CD4-positive, alpha-beta T cell treated with Interleukin-15 for 4 hours (primary cell): Measurements from ENCODE around the gene CRELD2.

Source experiments
- DNase-seq: peaks from one replicate; pipeline ENCODE4 v3.0.0-alpha.2; 2020; ENCODE audit warnings: low spot score

The CRELD2 gene

DNA sequence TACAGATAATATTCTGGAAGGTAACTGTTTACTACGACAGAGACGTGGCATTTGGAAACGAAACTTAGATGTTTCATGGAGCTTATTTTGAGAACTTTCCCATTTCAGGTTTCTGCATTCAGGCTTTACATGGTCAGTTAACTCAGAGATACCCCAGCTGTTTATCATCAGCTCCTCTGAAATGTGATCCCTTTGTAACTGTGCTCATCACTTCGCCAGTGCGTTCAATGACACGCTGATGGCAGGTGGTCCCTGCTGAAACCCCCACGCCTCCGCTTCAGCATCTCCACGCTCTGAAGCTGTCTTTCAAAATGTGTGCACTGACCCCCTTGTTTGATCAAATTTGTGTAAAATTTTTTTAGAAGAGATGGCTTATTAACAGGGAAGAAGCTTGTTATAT, 30.7 kb upstream of the CRELD2 start:
- no peak for DNase-seq

DNA sequence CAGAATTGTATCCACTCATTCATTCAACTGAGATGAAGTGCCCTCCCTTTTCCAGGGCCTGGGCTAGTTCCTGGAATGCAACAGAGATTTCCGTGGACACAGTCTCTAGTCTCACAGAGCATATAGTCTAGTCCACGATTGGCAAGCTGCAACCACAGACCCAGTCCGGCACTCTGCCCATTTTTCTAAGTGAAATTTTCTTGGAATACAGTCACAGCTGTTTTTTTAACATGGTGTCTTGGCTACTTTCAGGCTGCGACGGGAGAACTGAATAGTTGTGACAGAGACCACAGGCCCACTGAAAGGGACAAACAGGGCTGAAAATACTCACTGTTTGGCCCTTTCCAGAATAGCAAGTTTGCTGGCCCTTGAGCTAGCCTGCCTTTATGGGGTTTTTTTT, 29.4 kb upstream of the CRELD2 start:
- DNase-seq: no peak

DNA sequence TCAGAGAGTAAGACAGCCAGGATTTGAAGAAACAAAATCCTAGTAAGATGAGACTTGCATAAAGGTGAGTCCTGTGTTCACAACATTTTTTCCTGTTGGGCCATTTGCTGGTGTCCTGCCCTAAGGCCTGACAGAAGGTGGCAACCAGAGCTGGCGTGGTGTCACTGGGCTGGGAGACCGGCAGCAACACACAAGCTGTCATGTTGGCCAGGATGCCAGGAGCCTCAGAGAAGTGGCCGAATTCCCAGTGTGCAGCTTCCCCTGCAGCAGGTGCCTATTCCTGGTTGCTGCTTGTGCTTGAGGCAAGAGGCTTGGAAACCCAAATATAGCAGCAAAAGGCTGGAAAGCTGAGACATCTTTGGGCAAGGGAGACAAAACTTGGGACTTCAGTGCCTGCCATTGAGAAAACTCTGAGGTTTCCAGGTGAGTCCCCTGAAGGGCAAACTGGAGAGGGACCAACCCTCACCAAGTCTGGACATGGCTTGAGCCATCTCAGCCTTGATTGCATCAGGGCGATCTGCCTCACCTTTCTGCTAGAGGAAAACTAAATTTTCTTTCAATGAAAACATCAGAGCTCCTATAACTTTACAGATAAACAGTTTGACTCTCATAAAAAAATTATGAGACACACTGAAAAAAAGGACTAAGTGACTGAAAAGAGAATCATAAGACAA, 26.1 kb upstream of the CRELD2 start:
- no peak for DNase-seq

DNA sequence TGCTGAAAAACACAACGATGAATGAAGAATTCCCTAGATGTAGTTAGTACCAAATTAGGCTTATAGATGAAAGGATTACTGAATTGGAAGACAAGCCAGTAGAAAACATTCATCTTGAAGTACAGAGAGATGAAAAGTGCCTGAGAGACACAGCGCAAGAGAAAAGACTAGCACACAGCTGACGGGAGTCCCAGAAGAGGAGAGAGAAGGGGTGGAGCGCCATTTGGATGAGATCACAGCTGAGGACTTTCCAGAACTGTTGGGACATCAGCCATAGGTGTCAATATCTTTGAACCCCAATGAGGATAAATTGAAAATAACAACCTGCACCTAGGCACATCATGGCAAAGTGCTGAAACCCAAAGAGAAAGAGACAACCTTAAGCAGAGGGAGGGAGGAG, 25.4 kb upstream of the CRELD2 start:
- no peak for DNase-seq

DNA sequence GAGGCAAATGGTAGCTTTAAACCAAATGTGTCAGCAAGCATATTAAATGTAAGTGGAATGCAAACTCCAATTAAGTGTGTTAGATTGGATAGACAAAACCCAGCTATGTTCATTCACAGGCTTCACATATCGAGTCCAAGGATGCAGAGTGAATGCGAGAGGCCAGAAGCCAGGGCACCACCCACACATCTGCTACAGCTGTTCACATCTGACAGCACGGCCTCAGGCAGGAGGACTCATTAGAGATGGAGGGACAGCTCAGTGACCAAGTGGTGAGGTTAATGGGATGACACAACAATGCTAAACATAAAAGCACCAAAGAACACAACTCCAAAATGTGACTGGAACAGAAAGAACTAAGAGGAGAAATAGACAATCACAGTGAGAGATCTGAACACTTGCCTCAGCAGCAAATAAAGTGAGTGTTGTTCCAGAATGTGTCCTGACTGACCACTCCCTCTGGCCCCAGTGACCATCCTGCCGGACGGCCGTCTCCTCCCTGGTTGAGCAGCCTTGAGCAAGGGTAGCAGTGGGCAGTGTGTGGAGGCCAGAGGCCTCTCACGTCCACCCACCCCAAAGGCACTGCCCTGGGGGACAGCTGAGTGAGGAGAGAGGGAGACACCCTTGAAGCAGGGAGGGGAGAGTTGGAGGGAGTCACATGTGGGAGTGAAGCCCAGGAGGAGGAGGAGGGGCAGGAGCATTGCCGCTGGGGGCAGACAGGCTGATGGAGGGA, 23.9 kb upstream of the CRELD2 start:
- no peak for DNase-seq

DNA sequence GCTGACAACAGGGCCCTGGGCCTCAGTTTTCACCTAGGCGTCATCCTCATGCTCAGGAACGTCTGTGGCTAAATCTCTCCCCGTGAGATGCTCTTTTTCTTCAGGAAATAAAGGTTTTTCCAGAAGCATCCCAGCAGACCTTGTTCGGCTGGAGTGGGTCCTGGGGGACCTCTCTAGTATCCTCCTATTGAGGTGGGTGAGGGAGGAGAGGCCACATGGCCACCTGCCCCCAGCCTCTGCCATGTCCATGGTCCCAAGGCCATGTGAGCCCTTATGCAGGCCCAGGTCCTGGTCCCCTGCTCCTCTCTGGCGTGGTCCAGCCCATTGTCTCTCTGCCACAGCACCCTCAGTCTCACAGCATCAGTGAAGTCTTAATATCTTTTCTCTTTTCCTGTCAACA, 22.2 kb upstream of the CRELD2 start:
- no peak for DNase-seq

DNA sequence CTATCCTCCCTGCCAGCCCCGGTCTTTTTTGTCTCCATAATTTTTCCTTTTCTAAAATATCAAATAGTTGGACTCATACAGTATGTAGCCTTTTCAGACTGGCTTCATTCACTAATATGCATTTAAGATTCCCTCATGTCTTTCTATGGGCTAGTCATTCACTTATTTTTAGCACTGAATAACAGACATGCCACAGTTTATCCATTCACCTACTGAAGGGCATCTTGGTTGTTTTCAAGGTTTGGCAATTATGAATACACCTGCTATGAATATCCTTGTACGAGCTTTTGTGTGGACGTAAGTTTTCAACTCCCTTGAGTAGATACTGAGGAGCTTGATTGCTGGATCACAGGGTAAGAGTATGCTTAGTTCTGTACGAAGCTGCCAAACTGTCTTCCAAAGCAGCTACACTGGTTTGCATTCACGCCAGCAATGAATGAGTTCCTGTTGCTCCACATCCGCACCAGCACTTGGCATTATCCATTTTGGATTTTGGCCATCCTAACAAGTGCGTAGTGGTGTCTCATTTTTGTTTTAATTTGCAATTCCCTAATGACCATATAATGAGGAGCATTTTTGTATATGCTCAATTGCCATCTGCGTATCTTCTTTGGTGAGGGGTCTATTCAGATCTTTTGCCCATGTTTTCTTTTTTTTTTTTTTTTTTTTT, 21.3 kb upstream of the CRELD2 start:
- DNase-seq: no peak

DNA sequence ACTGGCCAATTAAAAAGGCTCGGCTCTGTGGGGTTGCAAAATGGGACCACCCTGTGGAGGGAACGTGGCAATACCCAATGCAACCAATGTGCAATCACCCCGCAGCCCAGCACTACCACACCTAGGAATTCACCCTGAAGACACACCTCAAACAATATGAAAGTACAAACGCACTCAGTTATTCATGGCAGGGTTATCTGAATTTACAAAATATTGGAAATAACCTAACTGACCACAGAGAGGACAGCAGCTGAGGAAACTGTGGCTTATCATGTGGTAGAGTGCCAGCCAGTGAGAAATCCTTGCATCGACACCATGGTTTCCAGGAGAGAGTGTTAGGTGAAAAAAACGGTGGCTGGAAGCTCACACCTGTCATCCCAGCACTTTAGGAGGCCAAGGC, 18.9 kb upstream of the CRELD2 start:
- DNase-seq: no peak

DNA sequence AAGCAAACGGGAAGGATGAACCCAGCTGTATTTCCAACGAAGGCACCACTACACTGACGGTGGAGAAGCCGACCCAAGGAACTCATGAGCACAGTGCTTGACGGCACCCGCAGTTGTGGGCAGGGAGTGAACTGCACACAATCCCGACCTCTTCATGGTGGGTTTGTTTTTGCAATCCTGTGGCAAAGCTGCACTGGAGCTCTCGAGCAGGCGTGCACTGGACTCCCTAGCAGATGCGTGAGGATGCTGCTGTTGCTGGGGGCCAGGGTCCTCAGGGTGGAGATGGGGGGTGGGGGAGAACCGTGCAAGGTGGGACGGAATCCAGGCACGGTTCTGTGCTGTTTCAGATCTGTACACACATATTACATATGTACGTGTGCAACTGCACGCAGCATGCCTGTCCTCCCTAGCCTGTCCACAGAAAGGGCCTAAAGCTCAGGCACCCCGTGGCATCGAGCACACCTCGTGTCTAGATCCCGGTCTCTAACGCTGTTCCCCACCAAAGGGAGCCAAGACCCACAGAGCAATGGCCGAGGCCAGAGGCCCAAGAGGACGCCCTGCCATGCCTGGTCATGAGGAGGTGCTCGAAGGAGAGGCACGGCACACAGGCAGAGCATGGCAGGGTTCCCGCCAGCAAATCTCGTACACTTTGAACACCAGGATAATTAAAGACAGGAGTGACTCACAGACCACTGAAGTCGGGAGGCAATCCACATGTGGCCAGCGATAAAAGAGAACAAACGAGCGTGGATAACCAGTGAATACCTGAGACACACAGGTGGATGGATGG, 17.8 kb upstream of the CRELD2 start:
- DNase-seq: no peak

DNA sequence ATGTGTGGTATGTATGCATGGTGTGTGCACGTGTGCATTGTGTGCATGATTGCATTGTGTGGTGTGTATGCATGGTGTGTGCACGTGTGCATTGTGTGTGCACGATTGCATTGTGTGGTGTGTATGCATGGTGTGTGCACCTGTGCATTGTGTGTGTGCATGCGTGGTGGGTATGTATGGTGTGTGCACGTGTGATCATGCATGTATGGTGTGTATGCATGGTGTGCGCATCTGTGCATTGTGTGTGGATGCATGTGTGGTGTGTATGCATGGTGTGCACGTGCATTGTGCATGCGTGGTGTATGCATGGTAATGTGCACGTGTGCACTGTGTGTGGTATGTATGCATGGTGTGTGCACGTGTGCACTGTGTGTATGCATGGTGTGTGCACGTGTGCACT, 17.0 kb upstream of the CRELD2 start:
- no peak for DNase-seq

DNA sequence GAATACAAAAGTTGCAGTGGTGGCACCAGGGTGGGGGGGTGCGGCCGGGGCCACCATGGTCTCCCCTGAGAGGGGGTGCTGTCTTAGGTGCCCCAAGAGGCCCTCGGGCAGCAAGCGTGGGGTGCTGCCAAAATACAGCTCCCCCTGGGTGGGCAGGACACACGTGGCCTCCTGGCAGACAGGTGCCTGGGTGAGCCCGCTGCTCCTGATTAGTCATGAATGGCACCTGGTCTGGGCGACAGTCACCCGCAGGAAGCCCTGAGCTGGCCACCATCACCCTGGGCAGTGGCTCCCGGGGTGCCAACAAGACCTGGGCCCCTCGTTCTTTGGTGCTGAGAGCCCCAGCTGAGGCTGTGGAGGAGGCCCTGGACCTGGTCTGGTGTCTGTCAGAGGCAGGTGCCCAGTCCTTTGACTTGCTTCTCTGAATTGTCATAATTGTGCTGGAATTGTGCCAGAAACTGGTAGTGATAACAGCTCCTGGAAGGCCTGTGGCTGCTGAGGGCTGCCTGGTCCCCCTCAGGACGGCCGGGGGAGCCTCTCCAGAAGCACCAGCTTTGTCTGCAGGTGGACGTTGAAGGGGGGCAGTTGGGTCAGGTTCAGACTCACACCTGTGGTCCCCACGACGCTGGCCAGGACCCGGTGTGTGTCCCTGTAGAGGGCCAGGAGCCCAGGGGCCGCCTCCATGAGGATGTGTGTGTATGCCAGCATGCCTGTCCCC, 15.0 kb upstream of the CRELD2 start:
- no peak for DNase-seq

DNA sequence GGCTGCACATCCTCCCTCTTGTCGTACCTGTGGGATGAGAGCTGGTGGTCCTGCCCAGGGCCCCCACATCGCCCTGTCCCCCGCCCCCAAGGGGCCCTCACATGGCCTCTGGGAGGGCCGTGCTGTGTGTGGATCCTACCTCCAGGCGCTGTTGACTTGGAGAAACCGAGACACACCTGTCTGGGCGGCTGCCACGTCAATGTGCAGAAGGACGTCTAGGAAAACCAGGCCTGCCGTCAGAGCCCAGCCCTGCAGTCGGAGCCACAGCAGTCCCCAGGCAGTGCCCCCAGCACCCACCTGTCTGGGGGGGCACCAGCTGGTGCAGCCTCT, 14.4 kb upstream of the CRELD2 start:
- DNase-seq: no peak

DNA sequence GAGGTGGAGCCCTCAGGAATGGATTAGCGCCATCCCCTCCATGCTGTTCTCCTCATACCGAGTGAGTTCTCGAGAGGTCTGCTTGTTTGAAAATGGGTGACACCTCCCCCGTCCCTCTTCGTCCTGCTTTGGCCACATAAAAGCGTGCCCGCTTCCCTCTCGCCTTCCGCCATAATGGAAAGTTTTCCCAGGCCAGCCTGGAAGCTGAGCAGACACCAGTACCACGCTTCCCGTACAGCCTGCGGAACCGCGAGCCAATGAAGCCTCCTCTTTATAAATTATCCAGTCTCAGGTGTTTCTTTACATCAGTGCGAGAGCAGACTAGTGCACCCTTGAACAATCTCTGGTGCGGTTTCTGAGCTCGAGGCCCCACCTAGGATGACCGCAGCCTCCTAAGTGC, 13.0 kb upstream of the CRELD2 start:
- DNase-seq: no peak

DNA sequence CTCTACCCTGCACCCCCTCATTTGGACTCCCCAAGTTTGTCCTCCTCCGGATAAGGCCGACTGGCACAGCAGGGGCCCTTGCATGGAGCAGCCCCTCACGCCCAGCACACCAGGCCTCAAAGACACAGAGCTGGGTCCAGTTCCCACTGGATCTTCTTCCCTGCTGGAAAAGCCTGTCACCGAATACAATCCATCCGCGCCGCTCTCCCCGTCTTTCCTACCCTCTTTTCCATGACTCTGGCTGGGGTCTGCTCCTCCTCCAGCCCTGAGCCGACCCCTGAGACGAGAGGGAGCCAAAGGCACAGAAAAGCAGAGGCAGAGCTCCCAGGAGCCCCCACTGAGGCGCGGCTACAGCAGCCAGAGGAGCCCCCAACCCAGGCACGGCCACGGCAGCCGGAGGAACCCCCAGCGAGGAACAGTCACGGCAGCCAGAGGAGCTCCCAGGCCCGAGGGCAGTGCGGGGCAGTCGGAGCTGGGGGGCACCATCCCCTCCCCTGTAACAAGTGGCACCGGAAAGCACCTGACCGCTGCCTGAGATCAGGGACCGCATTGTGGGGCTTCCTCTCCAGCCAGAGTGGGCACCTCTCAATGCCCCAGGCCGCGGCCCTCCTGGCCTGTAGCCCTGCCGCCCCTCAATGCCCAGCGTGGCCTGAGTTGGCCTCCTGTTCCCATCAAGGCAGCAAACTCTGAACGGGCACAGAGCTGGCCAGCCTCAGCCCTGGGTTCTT, 12.2 kb upstream of the CRELD2 start:
- no peak for DNase-seq

DNA sequence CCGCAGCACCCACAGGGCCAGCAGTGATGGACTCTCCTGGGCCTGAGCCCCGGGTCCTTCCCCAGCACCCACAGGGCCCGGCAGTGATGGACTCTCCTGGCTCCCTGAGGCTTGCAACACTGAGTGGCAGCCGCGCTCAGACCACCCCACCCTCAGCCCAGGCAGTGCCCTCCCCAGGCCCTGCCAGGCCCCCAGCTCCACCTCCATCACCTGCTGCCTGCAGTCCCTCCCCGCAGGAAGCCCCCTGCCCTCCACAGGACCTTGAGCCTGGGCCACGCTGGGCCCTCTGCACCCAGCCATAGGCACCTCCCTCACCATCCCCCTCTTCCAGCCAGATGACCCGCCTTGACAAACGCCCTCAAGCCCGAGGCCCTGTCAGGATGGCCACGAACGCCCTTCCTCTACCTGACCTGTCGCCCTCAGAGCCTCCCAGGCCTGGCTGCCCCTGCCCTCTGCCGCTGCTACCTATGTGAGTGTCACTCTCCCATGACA, 11.6 kb upstream of the CRELD2 start:
- DNase-seq: no peak

DNA sequence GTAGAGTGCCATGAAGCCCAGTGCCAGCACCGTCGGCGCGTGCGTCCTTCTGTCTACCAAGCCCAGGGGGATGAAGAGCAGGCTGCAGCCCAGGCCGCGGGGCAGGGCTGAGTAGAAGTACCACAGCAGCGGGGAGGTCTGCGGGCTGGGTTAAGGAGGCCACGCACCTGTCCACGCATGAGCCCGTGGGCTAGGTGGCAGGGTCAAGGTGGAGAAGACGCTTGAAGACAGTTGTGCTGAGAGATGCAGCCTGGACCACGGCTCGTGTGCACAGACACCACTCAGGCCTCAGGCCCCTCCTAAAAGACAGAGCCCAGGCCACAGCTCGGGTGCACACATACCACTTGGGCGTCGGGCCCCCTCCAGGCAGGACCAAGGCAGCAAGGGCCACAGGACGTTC, 10.6 kb upstream of the CRELD2 start:
- DNase-seq: no peak

DNA sequence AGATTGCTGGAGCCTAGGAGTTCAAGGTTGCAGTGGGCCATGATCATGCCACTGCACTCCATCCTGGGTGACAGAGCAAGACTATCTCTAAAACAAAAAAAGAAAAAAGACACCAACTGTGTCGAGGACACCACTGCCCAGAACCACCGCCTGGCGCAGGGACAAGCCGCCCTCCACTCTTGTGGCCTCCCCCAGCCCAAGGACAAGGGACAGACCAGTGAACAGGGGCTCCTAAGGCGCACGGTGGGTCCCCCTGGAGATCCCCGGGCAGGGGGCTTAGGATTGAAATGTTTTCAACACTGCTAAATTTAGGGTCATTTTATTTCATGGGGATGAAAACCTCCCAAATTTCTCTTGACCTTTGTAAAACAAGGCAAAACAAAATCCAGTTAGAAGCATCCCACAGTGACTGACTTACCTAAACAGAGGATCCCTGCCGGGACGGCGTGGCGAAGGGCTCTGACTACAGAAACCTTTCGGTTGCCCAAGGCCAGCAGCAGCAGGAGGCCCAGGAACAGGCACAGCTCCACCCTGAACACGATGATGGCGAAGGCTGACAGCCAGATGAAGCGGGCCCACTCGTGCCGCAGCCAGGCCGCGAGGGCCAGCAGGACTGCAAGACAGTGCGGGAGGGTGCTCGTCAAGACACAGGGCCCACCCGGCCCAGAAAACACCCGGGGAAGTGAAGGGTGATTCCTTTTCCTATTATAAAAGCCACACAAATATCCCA, 8.8 kb upstream of the CRELD2 start:
- no peak for DNase-seq

DNA sequence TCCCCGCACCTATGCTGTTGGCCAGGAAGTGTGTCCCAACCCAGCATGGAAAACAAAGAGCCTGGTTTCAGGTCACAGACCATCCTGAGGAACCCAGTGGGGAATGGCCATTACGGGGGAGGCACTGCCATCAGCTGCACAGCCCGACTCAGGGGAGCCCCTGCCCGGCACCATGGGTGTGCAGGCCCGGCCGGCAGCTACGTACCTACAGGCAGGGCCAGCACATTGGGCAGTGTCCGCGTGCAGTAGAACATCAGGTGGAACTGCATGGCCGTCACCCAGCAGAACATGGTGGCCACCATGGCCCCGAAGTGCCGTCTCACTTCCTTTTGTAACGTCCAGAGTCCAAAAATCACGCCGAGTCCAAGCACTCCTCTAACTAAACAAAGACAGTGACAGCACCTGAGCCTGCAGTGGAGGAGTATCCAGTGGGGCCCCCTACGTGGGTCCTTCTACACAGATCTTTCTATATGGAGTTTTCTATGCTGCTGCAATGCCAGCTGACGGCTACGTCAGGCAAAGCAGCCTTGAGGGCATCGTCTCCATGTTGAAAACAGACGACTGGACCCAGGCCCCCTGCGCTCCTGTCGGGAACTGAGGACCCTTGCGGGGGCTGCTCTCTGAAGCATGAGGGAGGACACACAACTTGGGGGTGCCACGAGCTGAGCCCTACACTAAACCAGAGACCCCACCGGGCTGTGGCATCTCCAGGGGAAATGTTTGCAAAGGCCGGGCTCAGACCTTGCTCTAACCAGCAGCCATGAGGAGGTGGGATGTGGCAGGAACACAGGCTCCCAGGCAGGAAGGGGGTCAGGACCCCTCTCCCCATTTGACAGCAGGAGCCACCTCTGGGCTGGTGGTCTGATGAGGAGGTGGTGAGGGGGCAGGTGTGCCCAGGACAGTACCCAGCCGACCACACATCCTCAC, 7.9 kb upstream of the CRELD2 start:
- DNase-seq: no peak

DNA sequence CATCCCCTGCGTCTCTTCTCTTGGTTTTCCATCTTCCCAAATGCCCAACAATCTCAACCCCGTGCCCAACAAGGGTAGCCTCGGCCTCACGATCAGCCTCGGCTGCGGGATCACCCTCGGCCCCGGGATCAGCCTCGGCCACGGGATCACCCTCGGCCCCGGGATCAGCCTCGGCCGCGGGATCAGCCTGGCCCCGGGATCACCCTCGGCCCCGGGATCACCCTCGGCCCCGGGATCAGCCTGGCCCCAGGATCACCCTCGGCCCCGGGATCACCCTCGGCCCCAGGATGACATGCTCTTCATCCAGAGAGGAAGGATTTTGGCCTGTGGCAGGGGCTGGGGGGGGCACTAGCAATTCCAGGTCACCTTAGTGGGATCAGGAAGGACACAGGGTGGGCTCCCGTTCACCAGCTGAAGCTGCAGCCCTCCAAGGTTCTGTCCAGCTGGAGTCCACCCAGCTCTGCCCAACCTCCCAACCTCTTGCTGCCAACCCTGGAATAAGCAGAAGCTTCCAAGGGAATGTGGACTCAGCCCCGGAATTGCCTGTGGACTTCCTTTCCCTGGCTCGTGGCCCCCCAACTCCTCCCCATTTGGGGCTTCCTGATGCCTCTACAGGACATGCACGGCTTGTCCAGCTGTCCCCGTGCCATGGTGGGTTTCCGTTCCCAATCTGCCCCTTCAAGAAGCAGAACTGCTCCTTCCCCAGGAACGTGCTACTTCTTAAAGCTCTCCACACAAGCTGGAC, 6.4 kb upstream of the CRELD2 start:
- no peak for DNase-seq
